Stimulated activated CD8-positive, alpha-beta memory T cell treated with anti-CD3 and anti-CD28 coated beads, Interleukin-12 subunit alpha, Interleukin-12 subunit beta, amount 100 ng/mL, for 24 hours (primary cell): ENCODE results near the gene RGL2.
A peak's percentile ranks its signal among the peaks of the same experiment; 100 is the strongest.
"Not testable (repeated sequence)": the region's sequence is repeated elsewhere in the genome, so short reads cannot be mapped to it uniquely, and the experiment has no call there.

Experiments
- DNase-seq: peaks from one replicate; pipeline ENCODE4 v3.0.0-alpha.2; 2020; ENCODE audit errors: extremely low read depth

Gene RGL2

GRCh38 chr6:33294086-33294823 is 4.5 kb downstream of the RGL2 start:
- DNase-seq, result no peak

GRCh38 chr6:33292996-33293682 is 5.6 kb downstream of the RGL2 start:
- DNase-seq, result no peak

DNA sequence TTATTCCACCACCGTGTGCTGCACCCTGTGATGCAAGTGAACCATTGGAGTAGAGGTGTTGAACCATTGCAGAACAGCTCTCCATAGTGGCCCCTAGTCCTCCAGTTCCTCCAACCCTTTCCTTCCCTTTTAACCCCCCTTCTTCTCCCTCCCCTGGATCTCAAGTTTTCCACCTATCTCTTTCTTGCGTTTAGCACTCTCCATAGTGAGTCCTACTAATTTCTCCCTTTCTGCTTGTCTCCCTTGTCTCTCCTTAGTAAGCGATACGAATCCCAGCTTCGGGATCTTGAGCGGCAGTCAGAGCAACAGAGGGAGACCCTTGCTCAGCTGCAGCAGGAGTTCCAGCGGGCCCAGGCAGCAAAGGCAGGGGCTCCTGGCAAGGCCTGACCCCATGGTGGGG is 8.3 kb downstream of the RGL2 start:
- no peak for DNase-seq

DNA sequence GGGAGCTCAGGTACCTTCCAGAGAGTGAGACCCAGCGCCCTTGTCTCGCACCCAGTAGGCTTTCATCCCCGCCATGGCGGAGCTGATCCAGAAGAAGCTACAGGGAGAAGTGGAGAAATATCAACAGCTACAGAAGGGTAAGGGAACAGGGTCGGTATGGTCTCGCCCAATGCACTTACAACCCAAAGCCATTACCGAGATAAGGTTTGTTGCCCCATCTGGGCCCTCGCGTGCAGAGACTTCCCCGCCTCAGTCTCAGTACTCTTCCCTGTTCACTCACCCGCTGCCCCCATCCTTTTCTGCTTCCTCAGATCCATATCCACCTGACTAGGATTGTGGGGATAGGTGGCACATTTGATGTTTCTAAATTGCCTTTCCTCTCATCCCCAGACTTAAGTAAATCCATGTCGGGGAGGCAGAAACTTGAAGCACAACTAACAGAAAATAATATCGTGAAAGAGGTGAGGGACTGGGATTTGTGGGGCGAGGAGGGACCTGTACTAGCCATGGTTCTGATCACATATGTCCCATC is 8.9 kb downstream of the RGL2 start:
- DNase-seq, result no peak

DNA sequence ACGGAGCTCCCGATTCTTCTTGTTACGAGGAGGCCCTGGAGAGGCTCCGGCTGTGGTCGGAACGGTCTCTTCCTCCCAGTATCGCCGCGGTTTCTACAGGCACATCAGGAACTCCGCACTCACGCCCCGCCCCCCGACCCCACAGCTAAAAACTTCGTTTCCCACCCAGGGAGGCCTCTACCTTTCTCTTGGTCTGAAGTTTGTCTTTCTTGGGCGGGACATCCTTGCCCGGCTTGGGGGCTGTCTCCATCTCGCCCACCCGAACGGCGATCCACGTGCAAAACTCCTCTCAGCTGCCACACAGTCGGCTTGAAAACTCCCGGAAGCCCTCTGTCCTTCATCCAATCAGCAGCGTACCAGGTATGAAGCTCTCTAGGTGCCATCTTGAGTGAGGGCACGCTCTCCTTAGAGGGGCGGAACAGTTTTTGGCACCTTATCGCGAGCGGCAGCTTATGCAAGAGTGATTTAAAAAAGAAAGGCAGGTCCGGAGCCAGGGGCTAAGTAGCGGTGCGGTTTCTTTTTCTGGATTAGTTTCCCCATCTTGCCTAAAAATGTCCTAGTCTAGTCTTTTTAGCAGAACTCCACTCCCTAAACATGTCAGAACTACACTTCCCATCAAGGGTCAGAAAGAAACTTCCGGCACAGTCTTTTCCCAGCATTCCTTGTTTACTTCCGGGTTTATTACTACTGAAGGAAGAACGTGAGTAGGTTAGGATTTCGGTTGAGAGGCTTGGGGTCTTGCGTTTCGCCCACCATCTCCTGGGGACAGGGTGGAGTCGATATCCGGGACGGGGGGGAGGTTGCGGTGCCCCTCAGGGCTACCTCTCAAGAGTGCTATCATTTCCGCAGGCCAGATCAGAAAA is 9.6 kb downstream of the RGL2 start, which contains the start of the genes PFDN6 and WDR46:
Gene PFDN6, plus strand, starts transcription at position 681 of the 863 bp plus-strand sequence. CDS start 256 bp downstream, outside the sequence.
Gene WDR46, minus strand, starts transcription at position 319 of the 863 bp plus-strand sequence. Its CDS starts 69 bp downstream, at position 250.
- DNase-seq, result peak; percentile 67

DNA sequence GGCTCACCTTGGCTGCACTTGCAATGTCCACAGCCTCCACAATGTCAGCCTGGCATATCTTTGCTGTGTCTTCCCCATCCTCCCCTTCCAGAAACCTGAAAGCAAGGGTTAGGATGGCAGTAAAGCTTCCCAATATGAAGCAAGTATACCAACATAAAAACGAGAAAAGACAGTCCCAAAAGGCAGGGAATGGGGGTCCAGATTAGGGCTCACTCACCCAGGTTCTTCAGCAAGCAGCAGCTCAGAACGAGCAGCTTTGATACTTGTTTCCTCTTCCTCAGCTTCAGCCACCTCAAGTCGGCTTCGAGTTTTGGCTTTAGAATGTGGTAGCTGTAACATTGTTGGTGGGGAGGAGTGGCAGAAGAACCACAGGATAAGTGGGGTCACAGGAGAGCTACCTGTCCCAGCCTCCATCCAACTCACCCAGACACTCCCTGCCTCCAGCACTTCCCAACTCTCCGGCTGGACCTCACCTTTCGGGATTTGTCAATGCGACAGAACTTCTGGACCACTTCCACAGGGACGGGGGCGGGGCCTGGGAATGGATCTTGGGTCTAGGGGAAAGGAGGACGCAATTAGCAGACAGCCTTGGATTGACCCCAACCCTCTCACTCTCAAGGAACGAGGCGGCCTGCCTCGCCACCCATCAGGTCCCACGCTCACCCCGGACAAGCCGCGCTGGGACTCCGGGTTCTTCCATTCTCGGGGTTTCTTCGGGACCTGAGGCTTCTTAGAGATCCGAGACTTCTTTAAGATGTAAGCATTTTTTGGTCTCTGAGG is 10.4 kb downstream of the RGL2 start:
- no peak for DNase-seq

GRCh38 chr6:33286946-33287914 is 11.5 kb downstream of the RGL2 start:
- DNase-seq, result no peak

GRCh38 chr6:33285214-33285613 is 13.5 kb downstream of the RGL2 start:
- not testable (repeated sequence) for DNase-seq

DNA sequence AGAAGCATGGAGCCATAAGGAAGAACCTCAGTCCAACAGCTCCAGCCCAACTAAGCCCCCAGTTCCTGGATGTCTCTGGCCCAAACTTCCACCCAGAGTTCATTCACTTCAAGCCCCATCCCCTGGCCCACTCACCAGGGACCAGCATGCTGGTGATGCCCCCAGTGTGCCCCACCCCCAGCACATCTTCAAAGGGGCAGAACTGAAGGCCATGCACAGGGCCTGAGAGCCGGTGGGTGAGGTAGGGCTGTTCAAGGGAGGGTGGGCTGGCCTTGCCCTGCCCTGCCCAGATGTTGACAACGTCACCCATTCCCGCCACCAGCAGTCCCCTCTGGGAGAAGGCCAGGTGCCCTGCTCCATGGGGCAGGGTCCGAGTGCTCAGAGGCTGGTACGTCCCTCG is 18.2 kb downstream of the RGL2 start:
- DNase-seq, result no peak

DNA sequence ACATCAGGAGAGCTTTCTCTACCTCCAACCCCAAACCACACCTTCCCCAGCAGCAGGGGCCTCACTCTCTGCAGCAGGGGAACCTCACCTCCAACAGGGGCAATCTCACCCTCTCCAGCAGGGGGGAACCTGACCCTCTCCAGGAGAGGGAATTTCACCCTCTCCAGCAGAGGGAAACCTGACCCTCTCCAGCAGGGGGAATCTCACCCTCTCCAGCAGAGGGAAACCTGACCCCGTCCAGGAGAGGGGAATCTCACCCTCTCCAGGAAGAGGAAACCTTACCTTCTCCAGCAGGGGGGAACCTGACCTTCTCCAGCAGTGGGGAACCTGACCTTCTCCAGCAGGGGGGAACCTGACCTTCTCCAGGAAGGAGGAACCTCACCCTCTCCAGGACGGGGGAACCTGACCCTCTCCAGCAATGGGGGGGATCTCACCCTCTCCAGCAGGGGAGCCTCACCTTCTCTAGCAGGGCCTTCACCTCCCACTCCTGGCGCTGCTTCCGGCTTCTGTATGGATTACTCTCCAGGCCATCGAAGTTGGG is 18.7 kb downstream of the RGL2 start:
- no peak for DNase-seq

GRCh38 chr6:33279257-33279695 is 19.5 kb downstream of the RGL2 start:
- no peak for DNase-seq

GRCh38 chr6:33278810-33279209 is 19.9 kb downstream of the RGL2 start:
- no peak for DNase-seq

DNA sequence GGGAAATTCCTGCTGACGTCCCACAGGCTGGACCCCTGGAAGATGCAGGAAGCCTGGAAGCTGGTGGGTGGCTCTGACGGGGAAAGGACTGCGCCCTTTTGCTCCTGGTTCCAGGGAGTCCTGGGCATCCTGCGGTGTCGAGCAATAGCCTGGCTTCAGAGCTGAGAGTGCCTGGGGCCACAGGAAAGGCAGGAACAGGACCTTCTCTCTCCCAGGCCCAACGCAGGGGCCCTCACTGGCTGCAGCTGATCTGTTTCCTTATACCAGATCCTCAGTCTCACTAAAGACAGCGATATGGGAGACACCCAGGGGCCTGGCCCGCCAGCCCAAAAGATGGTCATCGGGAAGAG is 20.4 kb downstream of the RGL2 start:
- no peak for DNase-seq

- DNase-seq, result no peak
Measured at GRCh38 chr6:33277663-33278391, 20.9 kb downstream of the RGL2 start.

GRCh38 chr6:33276864-33277662 is 21.7 kb downstream of the RGL2 start, which contains the start of gene B3GALT4:
Gene B3GALT4, plus strand, starts transcription at chr6:33277123. Its CDS starts 297 bp downstream, at chr6:33277420.
- DNase-seq, result no peak

DNA sequence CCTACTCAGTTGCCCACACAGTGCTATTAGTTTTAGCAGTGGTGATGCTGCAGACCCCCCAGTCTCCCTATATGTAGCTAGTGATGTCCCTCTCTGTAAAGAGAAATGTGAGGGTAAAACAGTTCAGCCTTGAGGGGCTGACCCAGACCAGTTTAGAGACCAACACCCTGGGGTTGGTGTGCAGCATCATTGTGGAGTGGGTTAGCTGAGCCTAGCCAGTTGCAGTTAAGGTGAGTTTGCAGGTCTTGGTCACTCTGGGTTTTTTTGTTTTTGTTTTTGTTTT is 22.2 kb downstream of the RGL2 start:
- no peak for DNase-seq

GRCh38 chr6:33275795-33276580 is 22.8 kb downstream of the RGL2 start:
- not testable (repeated sequence) for DNase-seq
